GM18909 (cell line): ENCODE data around the gene PRRT3.
"Not testable (repeated sequence)": the region's sequence is repeated elsewhere in the genome, so short reads cannot be mapped to it uniquely, and the experiment has no call there.

ENCODE experiments used
- ATAC-seq: cut with Tn5 transposase; IDR thresholded peaks from one replicate; pipeline ENCODE4 v1.9.1; 2021; ENCODE audit warnings: mild to moderate bottlenecking; ENCODE audit not compliant: unreplicated experiment, poor library complexity

Gene PRRT3

DNA sequence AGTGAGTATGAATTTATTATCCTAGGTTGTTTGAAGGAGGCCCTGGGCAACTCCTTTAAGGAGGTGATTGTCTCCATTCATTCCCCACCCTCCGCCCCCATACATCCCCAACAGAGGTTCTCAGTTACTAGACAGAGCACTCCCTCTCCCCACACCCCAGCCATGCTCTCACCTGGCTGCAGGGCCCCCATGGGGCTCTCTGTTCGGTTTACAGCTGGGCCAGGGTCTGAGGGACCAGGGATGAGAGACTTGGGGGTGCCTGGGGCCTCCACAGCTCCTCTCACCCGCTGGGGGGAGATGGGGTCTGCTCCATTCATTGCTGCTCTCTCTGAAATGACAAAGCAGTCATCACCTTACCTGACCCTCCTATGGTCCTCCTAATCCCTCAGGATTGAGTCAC, 3.6 kb downstream of the PRRT3 start:
- ATAC-seq: no peak

DNA sequence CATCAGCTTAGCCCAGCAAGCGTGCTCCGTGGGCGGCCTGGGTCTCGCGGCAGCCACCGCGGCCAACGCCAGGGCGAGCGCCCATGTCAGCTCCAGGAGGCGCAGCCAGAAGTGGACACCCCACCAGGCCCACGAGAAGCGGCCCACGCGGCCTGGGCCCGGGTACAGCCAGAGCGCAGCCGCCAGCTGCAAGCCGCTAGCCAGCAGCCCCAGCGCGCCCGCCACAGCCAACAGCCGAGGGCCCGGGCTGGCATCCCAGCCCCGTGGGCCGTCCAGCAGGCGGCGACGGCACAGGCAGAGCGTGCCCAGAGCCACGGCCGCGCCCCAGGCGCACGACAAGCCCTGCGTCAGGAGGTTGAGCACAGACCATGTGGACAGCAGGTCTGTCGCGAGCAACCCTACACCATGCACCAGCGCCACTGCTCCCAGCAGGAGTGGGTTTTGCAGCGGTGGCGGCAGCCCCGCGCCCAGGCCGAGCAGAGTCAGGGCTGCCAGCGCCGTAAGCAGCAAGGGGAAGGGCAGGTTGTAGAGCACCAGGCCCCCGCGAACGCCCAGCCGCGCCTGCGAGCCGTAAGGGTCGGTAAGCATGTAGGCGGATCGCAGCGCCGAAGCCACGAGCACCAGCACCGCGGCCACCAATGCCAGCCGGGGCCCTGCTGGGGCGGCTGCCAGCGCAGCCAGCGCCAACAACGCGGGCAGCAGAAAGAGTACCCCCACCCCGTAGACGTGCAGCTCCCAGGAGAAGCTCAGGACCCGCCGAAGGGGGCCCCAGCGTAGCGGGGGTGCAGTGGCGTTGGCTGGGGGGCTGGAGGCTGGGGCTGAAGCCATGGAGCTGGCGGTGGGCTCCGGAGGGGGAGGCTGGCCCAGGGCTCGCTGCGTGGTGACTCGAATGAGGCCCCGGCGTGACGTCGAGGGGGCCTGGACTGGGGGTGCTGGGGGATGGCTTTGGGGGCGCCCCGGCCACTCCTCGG, 4.9 kb downstream of the PRRT3 start:
- no peak for ATAC-seq

DNA sequence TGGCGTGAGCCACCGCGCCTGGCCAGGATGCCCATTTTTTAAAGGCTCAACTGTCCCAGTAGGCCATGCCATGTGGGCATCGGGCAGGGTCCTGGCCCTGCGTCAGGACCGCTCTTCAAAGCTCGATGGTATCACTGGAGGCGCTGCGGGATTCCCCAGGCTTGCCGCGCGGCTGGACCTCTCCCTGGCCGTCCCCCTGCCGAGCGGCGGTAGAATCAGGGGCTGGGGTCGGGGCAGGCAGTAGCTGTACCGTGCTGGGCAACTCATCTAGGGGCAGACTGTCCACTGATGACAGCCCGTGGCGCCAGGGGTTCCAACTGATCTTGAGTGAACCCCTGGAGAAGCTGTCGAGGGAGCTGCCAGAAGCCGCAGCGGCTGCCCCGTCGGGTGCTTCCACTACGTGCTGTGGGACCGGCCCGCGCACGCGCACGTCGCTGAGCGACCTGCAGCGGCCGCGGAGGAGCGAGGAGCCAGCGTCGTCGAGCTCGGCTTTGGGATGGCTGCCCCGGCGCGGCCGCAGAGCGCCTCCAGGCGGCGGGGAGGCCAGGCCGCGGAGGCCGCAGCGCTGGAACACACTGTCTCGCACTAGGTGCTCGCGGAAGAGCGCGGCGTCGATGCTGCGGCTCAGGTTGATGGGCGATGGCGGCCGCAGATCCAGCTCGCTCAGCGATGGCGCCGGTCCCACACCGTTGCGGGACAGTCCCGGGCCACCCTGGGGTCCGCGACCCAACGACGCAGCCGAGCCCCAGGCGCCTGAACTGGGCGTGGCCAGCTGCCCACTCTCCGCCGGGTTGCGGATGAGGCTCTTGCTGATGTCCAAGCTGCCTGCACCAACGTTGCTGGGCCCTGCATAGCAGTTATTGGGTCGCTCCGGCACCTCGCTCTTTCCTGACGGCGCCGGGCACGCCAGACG, 5.8 kb downstream of the PRRT3 start:
- ATAC-seq: peak; percentile 48

DNA sequence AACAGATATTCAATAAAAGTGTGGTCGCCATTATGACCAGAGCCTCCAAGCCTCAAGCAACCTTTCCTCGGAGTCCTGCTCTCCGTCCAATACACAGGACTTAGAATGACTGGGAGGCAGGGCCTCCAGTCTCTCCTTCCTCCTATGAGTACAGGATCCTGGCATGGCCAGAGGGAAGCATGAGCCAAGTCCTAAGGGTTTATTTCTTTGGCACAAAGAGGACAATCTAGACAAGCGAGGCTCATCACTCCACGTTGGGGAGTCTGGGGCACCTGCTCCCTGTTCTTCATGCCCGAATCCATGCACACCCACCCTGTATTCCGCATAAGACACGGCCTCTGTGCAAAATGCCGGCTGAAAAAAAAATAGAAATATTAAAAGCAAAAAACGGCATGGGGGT, 6.8 kb downstream of the PRRT3 start:
- ATAC-seq: no peak

DNA sequence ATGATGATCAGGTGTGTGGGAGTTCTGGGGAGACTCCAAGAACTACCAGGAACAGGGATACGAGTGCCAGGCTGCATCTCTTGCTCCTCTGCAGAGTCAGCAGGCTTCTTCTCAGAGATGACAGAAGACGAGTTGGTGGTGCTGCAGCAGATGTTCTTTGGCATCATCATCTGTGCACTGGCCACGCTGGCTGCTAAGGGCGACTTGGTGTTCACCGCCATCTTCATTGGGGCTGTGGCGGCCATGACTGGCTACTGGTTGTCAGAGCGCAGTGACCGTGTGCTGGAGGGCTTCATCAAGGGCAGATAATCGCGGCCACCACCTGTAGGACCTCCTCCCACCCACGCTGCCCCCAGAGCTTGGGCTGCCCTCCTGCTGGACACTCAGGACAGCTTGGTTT, 7.9 kb downstream of the PRRT3 start:
- no peak for ATAC-seq

DNA sequence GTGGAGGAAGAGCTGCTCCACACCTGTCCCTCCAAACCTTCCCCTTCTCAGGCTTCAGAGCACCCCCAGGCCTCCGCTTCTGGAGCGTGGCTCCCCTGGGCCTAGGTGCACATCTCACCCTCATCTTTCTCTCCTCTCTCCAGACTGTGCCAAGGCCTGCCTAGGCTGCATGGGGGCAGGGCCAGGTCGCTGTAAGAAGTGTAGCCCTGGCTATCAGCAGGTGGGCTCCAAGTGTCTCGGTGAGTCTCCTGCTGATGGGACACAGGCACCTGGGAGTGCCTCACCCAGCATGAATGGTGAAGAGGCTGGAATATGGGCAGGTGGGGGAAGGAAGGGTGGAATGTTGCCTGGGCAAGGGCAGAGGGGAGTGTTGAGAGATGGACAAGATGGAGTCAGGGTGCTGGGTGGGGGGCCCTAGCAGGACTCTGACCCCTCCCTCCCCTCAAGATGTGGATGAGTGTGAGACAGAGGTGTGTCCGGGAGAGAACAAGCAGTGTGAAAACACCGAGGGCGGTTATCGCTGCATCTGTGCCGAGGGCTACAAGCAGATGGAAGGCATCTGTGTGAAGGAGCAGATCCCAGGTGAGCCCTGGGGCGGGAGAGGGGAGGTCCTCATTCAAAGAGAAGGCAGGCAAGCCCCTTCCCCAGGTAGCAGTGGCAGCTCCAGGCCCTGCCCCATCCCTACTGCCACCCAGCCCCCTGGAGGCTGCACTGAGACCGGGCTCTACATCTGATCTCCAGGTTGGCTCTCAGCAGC, 9.1 kb downstream of the PRRT3 start:
- ATAC-seq: no peak

DNA sequence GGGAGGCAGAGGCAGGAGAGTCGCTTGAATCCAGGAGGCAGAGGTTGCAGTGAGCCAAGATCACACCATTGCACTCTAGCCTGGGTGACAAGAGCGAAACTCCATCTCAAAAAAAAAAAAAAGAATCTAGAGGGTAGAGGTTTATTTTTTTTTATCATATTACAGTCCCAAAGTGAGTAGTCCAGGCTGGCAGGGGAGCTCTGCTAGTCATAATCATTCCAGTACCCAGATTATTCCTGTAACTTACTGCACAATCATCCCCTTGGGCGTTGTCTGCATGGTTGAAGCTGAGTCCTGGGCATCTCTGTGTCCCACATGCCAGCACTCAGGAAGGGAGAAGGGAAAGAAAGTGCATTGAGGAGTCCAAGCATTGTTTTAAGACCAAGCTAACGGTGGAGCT, 10.0 kb downstream of the PRRT3 start:
- no peak for ATAC-seq

DNA sequence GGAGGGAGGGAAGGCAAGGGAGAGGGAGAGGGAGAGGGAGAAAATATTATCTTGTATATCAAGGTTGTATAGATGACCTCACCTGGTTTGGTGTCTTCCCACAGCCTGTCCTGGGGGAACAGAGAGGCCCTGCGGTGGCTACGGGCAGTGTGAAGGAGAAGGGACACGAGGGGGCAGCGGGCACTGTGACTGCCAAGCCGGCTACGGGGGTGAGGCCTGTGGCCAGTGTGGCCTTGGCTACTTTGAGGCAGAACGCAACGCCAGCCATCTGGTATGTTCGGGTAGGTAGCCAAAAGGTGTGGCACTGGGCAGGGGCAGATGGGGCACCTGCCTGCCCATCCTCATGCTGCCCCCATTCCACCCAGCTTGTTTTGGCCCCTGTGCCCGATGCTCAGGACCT, 11.5 kb downstream of the PRRT3 start:
- ATAC-seq: no peak

DNA sequence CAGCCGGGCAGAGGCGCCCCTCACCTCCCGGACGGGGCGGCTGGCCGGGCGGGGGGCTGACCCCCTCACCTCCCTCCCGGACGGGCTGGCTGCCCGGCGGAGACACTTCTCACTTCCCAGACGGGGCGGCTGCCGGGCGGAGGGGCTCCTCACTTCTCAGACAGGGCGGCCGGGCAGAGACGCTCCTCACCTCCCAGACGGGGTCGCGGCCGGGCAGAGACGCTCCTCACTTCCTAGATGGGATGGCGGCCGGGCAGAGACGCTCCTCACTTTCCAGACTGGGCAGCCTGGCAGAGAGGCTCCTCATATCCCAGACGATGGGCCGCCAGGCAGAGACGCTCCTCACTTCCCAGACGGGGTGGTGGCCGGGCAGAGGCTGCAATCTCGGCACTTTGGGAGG, 12.3 kb downstream of the PRRT3 start:
- not testable (repeated sequence) for ATAC-seq

DNA sequence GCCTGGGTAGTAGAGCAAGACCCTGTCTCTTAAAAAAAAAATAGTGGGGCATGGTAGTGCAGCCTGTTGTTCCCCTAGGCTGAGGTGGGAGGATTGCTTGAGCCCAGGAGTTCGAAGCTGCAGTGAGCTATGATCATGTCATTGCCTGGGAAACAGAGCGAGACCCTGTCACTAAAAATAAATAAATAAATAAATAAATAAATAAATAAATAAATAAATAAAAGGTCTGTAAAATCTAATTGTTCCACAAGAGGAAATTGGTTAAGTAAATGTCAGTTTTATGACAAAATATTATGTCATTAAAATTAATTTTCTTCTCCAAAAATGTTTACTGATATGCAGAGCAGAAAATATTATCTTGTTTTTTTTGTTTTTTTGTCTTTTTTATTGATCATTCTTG, 13.2 kb downstream of the PRRT3 start:
- no peak for ATAC-seq

DNA sequence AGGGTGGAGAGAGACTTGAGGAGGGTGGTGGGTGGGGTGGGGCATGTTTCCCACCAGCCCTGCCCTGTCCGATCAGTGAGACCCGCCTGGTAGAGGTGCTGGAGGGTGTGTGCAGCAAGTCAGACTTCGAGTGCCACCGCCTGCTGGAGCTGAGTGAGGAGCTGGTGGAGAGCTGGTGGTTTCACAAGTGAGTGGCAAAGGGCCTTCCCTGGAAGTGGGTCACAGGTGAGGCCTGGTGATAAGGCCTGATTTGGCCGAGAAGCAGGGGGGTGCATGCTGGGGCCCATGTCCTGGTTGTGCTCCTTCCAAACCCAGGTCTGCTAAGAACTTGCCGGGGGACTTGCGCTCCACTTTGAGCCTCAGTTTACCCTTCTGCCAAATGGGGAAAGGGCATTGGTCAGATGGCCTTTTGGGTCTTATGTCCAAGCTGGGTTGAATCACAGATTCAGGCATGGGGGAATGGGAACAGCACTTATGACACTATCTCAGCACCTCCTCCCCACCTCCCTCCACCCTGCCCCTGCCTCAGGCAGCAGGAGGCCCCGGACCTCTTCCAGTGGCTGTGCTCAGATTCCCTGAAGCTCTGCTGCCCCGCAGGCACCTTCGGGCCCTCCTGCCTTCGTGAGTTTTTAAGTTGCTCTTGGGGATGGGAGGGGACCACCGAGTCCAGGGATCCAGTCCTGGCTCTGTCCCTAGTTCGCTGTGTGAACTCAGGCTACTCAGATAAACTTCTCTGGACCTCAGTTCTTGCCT, 14.5 kb downstream of the PRRT3 start:
- ATAC-seq: no peak

DNA sequence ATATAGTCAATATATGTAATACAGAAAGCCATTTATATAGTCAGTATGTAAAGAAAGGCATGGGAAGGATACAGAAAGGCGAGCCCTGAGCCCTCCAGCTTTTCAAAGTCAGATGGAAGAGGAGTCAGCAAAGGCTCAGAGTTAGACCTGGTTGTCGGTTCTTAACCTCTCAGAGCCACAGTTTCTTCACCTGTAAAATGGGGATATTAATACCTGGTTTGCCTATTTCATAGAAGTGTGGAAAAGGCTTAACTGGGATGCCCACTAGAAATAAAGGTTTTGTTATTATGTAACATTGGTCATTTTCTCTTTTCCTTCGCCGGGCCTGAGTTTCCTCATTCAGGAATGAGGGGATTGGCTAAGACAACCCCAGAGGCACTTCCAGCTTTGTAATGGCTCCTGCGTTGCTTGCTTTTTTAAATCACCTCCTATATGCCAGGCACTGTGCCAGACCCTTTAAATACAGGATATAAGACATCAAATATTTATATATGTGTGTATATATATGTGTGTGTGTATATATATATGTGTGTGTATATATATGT, 16.2 kb downstream of the PRRT3 start:
- no peak for ATAC-seq

DNA sequence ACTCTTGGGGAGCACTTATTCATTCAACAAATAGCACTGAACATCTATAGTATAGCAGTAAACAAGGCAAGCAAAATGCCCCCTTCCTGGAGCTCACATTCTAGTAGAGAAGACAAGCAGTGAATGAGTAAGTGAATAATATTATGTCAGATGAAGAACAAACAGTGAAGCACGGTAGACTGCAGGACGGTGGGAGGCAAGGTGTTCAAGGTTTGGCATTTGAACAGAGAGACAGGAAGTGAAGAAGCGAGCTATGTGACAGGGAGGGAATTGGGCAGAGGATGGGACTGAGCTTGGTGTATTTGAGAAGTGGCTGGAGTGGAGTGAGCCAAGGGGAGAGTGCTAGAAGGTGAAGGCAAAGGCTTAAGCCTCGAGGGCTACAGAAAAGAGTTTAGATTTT, 17.2 kb downstream of the PRRT3 start:
- no peak for ATAC-seq

DNA sequence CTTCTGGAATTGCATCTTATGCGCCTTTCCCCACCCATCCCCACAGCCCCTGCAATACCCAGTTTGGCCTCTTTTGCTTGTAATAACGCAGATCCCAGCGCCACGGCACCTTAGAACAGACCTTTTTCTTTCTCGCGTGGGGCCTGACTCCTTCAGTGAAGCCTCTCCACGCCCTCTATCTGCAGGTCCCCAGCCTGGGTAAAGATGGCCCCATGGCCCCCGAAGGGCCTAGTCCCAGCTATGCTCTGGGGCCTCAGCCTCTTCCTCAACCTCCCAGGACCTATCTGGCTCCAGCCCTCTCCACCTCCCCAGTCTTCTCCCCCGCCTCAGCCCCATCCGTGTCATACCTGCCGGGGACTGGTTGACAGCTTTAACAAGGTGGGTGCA, 18.0 kb downstream of the PRRT3 start:
- ATAC-seq: no peak

DNA sequence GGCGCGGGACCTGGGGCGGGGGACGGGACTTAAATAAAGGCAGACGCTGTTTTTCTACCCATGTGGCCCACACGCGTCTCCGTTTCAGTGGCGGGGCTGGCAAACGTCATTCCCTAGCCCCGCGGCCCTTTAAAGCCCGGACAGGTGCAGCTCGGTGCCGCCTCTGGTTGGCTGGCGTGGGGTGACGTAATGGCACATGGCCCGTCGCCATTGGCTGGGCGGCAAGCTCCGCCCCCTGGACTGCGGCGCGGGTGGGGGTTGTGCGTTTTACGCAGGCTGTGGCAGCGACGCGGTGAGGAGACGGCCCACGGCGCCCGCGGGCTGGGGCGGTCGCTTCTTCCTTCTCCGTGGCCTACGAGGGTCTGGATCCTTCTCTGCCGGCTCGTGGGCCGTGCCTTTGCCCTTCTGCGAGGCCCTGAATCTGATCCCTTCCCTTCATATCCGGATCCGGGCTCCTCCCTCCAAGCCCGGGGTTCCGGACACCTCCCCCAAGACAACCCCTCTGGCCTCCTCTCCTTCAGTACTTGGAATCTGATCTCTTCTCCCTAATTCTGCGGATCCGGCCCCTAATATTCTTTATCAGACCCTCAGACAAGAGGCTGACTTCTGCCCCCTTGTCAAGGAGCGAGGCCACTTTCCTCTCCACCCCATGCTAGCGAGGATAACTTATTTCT, 18.5 kb downstream of the PRRT3 start, which contains the start of gene CRELD1:
Gene CRELD1 (plus strand): TSS at position 274 of the 674 bp plus-strand sequence. CDS start 605 bp downstream, outside the sequence.
- peak; percentile 88 for ATAC-seq

DNA sequence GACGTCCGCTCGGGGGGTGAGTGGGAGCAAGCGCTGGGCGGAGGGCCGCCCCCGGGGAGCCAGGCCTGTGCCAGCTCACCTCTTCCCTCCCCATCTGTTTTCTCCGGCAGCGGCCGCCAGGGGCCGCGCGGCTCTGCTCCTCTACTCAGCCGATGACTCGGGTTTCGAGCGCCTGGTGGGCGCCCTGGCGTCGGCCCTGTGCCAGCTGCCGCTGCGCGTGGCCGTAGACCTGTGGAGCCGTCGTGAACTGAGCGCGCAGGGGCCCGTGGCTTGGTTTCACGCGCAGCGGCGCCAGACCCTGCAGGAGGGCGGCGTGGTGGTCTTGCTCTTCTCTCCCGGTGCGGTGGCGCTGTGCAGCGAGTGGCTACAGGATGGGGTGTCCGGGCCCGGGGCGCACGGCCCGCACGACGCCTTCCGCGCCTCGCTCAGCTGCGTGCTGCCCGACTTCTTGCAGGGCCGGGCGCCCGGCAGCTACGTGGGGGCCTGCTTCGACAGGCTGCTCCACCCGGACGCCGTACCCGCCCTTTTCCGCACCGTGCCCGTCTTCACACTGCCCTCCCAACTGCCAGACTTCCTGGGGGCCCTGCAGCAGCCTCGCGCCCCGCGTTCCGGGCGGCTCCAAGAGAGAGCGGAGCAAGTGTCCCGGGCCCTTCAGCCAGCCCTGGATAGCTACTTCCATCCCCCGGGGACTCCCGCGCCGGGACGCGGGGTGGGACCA, 19.2 kb downstream of the PRRT3 start:
- ATAC-seq: peak; percentile 71

DNA sequence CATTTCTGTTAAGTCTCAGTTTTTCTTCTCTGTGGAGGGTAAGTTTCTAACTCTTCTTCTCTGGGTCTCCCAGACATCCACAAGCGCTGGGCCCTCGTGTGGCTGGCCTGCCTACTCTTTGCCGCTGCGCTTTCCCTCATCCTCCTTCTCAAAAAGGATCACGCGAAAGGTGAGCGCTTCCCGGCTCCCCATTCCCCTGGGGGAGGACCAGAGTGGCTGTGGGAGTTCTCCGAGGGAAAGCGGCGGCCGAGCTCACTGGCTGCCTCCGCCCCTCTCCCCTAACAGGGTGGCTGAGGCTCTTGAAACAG, 19.7 kb downstream of the PRRT3 start:
- ATAC-seq: no peak

DNA sequence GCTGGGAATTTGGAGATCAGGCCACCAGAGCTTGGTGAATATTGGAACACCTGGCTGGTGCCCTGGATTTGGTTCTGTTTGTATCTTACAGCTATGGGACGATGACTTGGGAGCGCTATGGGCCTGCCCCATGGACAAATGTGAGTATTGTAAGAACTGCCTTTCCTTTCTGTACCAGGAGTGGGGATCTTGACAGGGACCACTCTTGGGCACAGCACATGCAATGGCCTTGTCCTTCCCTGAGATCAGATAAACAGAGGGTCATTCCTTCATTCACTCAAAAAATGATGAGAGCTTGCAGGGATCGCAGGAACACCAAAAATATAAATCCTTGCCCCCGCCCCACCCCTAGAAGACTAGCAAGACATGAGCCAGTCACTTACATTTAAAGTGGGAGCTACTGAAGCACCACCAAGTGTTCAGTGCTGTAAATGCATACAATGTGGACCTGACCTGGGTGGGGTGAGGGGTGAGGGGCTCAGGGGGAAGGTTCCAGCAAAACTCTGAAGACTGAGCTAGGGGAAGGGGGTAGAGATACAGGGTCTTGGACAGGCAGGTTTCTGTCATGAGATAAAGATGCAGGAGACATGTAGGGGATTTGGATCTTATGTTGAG, 21.3 kb downstream of the PRRT3 start:
- ATAC-seq: no peak
